ENCODE results near the gene GSTT4. TPM values are rescaled to one million over a fixed set of nuclear protein-coding genes. Genes with fewer than 3 reads are reported as not detected.
"Not testable (repeated sequence)": the region's sequence is repeated elsewhere in the genome, so short reads cannot be mapped to it uniquely, and the experiment has no call there.

The GSTT4 gene
- polyA plus RNA-seq, 1 donor from 2014 or later, result not detected

- H3K9me3 ChIP-seq (ENCODE audit: low read length), result not testable (repeated sequence)
Measured at GRCh38 chr22:23993581-23994177, 11.6 kb downstream of the GSTT4 start.

DNA sequence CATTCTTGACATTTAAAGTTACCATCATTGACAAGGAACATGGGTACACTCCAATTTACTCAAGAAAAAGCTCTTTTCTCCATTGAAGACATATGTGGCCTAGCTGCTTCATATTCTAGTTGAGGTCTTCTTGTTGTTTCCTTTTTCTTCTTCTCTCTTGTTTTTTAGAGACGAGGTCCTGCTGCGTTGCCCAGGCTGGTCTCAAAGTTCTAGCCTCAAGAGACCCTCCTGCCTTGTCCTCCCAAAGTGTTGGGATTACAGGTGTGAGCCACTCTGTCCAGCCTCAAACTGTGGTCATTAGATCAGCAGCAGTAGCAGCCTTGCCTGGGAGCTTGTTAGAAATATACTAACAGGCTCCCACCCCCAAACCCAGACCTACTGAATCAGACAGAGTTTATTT is 12.2 kb downstream of the GSTT4 start:
- not testable (repeated sequence) for H3F3A ChIP-seq (ENCODE audit: insufficient read depth, low read length, poor library complexity, severe bottlenecking); H3K36me3 ChIP-seq (ENCODE audit: insufficient read depth, low read length); H3K9ac ChIP-seq (ENCODE audit: low read length); H3K27me3 ChIP-seq (ENCODE audit: insufficient read depth, low read depth, low read length); H2AFZ ChIP-seq (ENCODE audit: low read depth, low read length); H3K27ac ChIP-seq (ENCODE audit: low read length); H3K79me2 ChIP-seq (replicated peaks; ENCODE audit: insufficient read depth, low read length); H3K9me3 ChIP-seq (ENCODE audit: low read length); H3K9me2 ChIP-seq (ENCODE audit: insufficient read depth, low read length); H3K4me3 ChIP-seq (ENCODE audit: low read length); H3K4me2 ChIP-seq (ENCODE audit: low read length); H4K20me1 ChIP-seq (ENCODE audit: insufficient read depth)

More at GRCh38 chr22:23993581-23994177, 11.6 kb downstream of the GSTT4 start:
- not testable (repeated sequence) for H3K4me3 ChIP-seq (ENCODE audit: low read length); H3K27me3 ChIP-seq (ENCODE audit: insufficient read depth, low read depth, low read length); H3K27ac ChIP-seq (ENCODE audit: low read length); H4K20me1 ChIP-seq (ENCODE audit: insufficient read depth); H3F3A ChIP-seq (ENCODE audit: insufficient read depth, low read length, poor library complexity, severe bottlenecking); H3K36me3 ChIP-seq (ENCODE audit: insufficient read depth, low read length); H3K79me2 ChIP-seq (replicated peaks; ENCODE audit: insufficient read depth, low read length); H3K9ac ChIP-seq (ENCODE audit: low read length); H3K4me2 ChIP-seq (ENCODE audit: low read length); H2AFZ ChIP-seq (ENCODE audit: low read depth, low read length); H3K9me2 ChIP-seq (ENCODE audit: insufficient read depth, low read length)

GRCh38 chr22:23989583-23990244 is 15.5 kb downstream of the GSTT4 start:
- H4K20me1 ChIP-seq (ENCODE audit: insufficient read depth); H3K4me3 ChIP-seq (ENCODE audit: low read length); H3K36me3 ChIP-seq (ENCODE audit: insufficient read depth, low read length); H3K79me2 ChIP-seq (replicated peaks; ENCODE audit: insufficient read depth, low read length); H3K9ac ChIP-seq (ENCODE audit: low read length); H3K27ac ChIP-seq (ENCODE audit: low read length); H3K27me3 ChIP-seq (ENCODE audit: insufficient read depth, low read depth, low read length); H3F3A ChIP-seq (ENCODE audit: insufficient read depth, low read length, poor library complexity, severe bottlenecking); H3K9me3 ChIP-seq (ENCODE audit: low read length); H3K9me2 ChIP-seq (ENCODE audit: insufficient read depth, low read length); H2AFZ ChIP-seq (ENCODE audit: low read depth, low read length); H3K4me2 ChIP-seq (ENCODE audit: low read length): not testable (repeated sequence)

GRCh38 chr22:23986538-23987178 is 18.6 kb downstream of the GSTT4 start:
- H3K9me3 ChIP-seq (ENCODE audit: low read length); H3K27me3 ChIP-seq (ENCODE audit: insufficient read depth, low read depth, low read length); H3K9ac ChIP-seq (ENCODE audit: low read length); H3K36me3 ChIP-seq (ENCODE audit: insufficient read depth, low read length); H3K9me2 ChIP-seq (ENCODE audit: insufficient read depth, low read length); H2AFZ ChIP-seq (ENCODE audit: low read depth, low read length); H3K4me3 ChIP-seq (ENCODE audit: low read length); H3K4me2 ChIP-seq (ENCODE audit: low read length); H3F3A ChIP-seq (ENCODE audit: insufficient read depth, low read length, poor library complexity, severe bottlenecking); H3K79me2 ChIP-seq (replicated peaks; ENCODE audit: insufficient read depth, low read length); H3K27ac ChIP-seq (ENCODE audit: low read length); H4K20me1 ChIP-seq (ENCODE audit: insufficient read depth): not testable (repeated sequence)

DNA sequence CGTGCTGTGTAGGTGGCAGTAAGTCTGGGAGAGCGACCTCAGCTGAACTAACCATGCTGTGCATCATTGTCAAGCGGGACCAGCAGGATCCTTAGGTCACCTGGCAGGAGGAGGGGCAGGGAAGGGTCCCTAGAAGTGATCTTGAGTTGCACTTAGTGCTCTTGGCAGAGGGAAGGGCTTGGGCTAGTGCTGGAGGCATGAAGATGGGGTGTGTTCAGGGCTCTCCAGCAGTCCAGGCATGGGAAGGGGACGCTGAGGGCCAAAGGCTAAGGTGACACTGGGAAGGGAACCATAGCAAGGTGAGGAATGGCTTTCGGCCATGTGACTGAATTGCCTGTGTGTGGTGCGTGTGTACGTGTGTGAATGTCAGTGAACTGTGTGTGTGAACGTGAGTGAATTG is 19.2 kb downstream of the GSTT4 start:
- not testable (repeated sequence) for H3K4me2 ChIP-seq (ENCODE audit: low read length); H3K9ac ChIP-seq (ENCODE audit: low read length); H3K27ac ChIP-seq (ENCODE audit: low read length); H2AFZ ChIP-seq (ENCODE audit: low read depth, low read length); H3K4me3 ChIP-seq (ENCODE audit: low read length); H3K79me2 ChIP-seq (replicated peaks; ENCODE audit: insufficient read depth, low read length); H4K20me1 ChIP-seq (ENCODE audit: insufficient read depth); H3K9me2 ChIP-seq (ENCODE audit: insufficient read depth, low read length); H3F3A ChIP-seq (ENCODE audit: insufficient read depth, low read length, poor library complexity, severe bottlenecking); H3K27me3 ChIP-seq (ENCODE audit: insufficient read depth, low read depth, low read length); H3K36me3 ChIP-seq (ENCODE audit: insufficient read depth, low read length); H3K9me3 ChIP-seq (ENCODE audit: low read length)
